Stimulated activated CD4-positive, alpha-beta T cell treated with anti-CD3 and anti-CD28 coated beads, Interleukin-12 subunit alpha, Interleukin-12 subunit beta, amount 100 ng/mL, for 4 hours (primary cell): ENCODE results near the gene GAN.
"Not testable (repeated sequence)": the region's sequence is repeated elsewhere in the genome, so short reads cannot be mapped to it uniquely, and the experiment has no call there.

Source experiments
- DNase-seq: peaks from one replicate; pipeline ENCODE4 v3.0.0-alpha.2; 2020

Gene GAN

GRCh38 chr16:81401035-81401950, 86.5 kb downstream of the GAN start:
- no peak for DNase-seq

DNA sequence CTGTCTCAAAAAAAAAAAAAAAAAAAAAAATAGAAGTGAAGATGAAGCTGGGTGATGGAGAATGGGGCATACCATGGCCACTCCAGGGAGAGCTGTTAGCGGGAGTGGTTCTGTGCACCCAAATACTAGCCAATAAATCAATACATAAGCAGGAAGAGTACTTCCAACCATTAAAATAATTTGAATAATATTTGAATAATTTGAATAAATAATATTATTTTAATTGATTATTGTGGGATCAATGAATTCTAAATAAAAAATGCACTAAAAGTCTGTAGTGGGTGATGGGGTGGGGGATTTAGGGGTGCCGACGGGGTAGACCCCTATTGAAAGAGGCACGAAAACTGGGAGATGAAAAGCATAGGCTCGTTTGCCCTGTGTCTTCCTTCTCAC, 88.4 kb downstream of the GAN start:
- no peak for DNase-seq

GRCh38 chr16:81403601-81404391, 89.0 kb downstream of the GAN start:
- peak; percentile 85 for DNase-seq

DNA sequence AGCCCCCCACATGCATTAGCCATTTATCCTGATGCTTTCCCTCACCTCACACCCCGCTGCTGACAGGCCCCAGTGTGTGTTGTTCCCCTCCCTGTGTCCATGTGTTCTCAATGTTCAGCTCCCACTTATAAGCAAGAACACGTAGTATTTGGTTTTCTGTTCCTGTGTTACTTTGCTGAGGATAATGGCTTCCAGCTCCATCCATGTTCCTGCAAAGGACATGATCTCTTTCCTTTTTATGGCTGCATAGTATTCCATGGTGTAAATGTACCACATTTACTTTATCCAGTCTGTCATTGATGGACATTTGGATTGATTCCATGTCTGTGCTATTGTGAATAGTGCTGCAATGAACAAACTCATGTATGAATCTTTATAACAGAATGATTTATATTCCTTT, 90.2 kb downstream of the GAN start:
- DNase-seq, result not testable (repeated sequence)

GRCh38 chr16:81405702-81406113, 90.9 kb downstream of the GAN start:
- no peak for DNase-seq

DNA sequence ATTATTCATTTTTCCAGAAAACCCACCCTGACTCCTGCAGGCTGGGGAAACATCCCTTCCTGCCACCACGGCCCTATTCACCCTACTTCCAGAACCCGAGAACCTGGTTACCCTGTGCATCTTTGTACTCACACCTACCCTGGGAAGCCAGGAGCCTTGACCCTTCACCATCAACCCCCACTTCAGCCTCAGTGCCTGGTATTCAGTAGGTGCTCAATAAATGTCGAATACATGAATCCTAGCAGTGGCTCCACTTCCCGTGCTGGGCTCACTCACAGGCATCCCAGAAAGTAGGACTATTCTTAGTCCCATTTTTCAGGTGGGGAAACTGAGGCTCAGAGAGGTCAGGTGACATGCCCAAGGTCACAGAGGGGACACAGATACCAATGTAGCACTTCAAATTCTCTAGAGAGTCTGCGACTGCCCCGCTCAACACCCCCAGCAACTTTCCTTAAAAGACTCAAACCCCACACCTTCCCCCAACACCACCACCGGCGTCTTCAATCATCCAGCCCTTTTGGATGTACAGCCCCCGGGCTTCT, 93.7 kb downstream of the GAN start:
- DNase-seq, result no peak

- no peak for DNase-seq
Measured at GRCh38 chr16:81409016-81409556, 94.3 kb downstream of the GAN start.

DNA sequence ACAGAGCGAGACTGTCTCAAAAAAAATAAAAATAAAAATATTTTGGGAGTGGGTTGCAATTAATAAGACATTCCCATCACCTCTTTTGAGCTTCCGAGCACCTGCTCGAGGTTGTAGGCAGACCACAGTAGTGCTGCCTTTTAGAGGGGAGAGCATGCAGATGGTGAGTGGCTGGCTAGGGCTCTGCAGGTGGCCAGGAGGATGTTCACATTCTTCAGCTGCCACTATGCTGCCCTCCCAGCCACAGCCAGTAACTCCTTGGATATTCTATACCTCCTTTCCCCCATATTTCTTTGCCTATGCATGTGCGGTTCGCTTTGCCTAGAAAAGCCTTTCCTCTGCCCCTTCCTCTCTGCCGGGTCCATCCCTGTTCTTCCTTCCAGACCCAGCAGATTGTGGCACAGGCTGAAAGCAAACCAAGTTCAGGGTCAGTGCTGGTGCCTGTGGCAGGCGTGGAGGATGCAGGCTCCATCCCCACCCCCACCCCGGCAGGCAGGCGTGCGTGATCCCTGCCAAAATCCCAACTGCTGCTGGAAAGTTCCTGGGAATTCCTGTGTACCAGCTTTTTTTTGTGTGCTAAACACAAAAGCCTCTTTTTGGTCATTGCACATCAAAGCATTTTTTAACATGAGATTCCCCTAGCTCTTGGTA, 96.0 kb downstream of the GAN start:
- DNase-seq, result no peak

DNA sequence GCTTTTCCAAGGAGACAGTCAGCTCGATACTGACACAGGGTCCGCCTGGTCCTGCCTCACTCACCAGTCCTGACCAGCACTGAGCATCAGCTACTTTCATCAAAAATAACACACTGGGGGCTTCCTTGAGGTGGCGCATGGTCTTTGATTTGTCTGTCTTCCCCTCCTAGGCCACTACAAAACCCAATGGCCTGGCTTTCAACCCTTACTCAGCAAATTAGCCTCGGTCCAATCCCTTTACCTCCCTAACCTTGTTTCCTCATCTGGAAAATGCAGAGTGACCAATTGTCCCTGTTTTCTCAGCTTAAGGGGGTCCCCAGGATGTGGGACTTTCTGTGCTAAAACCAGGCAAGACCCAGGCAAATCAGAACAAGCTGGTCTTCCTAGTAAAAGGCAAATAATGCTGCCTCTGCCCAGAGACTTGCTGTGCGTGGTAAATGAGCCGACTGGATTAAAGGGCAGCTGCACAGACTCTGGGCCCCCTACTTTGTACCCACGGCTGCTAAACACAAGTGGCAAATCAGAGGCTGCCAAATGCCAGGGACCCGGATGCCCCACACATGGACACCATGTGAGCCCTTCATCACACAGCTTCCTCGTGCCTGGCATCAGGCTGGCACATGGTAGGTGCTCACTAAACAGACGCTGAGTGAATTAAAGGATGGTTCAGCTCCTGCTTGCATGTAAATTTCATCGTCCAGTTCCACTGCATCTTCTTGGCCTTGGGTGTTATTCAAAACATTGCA, 98.7 kb downstream of the GAN start:
- DNase-seq, result no peak

- DNase-seq, result no peak
Measured at GRCh38 chr16:81415751-81416150, 101.0 kb downstream of the GAN start.

GRCh38 chr16:81416749-81417148, 102.0 kb downstream of the GAN start:
- no peak for DNase-seq

DNA sequence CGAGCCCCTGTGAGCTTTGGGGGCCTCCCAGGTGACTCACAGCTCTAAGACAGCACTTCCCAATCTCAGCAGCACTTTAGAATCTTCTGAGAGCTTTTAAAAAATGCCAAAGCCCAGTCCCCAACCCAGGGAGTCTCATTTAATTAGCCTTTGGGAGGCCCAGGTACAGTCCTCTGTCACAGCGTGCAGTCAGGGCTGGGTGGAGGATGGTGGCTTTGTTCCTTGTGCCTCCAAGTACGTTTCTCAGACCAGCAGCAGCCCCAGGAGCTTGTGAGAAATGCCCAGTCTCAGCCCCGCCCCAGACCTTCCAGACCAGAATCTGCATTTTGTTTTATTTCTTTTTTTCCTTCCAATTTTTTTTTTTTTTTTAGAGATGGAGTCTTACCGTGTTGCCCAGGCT, 102.4 kb downstream of the GAN start:
- DNase-seq, result no peak

DNA sequence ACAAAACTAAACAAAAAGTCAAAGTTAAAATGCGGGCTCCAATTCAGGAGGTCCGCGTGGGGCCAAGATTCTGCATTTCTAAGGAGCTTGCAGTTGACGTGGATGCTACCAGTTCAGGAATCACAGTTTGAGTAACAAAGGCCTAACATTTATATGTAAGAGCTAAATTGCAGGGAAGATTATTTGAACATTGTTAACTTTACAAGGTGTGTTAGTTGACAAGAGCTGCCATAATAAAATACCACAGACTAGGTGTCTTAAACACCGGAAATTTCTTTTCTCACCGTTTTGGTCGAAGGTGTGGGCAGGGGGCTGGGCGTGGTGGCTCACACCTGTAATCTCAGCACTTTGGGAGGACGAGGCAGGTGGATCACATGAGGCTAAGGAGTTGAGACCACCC, 105.0 kb downstream of the GAN start:
- DNase-seq, result no peak

GRCh38 chr16:81421126-81421525, 106.4 kb downstream of the GAN start:
- DNase-seq, result no peak

DNA sequence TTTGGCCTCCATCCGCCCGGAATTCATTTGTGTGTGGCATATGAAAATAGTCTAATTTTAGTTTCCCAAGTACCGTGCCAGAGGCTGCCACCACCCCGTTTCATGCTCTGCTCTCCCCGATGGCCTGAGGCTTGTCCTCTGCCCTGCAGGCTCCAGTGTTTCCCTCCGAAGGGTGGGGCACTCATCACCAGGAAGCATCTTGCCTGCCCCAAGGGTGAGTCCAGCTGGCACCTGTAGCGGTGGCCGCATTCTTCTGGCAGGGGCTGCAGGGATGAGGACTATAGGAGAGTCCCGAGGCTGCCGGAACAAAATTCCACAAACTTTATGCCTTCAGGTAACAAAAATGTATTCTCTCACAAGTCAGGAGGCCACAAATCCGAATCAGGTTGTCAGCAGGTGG, 106.8 kb downstream of the GAN start:
- no peak for DNase-seq

GRCh38 chr16:81422153-81422552, 107.4 kb downstream of the GAN start:
- DNase-seq, result not testable (repeated sequence)

DNA sequence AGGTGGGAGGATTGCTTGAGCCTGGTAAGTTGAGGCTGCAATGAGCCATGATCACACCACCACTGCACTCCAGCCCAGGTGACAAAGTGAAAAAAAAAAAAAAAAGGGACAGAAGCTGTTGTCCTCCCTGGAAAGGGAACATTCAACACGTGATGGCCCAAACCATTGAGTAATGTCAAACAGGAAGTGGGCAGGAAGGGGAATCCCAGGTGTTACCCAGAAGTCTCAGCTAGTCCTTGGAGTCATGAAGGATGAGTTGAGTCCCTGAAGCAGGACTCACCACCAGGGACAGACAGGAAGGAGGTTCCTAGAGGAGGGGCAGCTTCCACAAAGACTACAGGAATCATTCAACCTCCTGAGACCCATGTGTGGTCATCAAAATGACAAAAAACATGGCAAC, 110.0 kb downstream of the GAN start:
- DNase-seq, result no peak

- no peak for DNase-seq
Measured at GRCh38 chr16:81427219-81427618, 112.5 kb downstream of the GAN start.

- no peak for DNase-seq
Measured at GRCh38 chr16:81429045-81429521, 114.3 kb downstream of the GAN start.

- DNase-seq, result no peak
Measured at GRCh38 chr16:81431554-81432353, 117.0 kb downstream of the GAN start.

- no peak for DNase-seq
Measured at GRCh38 chr16:81432937-81433557, 118.3 kb downstream of the GAN start.
